Activated CD8-positive, alpha-beta T cell treated with anti-CD3 and anti-CD28 coated beads for 36 hours (primary cell): Measurements from ENCODE around the gene ATP5F1B. TPM values are rescaled to one million over a fixed set of nuclear protein-coding genes. Genes with fewer than 3 reads are reported as not detected.

Experiments
- ATAC-seq: fragments of 200-7000 bp; cut with Tn5 transposase; one replicate; pipeline ENCODE4 v1.10.0; 2021; ENCODE audit warnings: mild to moderate bottlenecking, moderate library complexity
- CTCF ChIA-PET: fragments of 350-600 bp; sonication (Branson Sonifier 250); formaldehyde crosslinking; loops from one replicate; lab custom pipeline; 2021; ENCODE audit warnings: antibody characterized with exemption; lab: Charles Lee
- POLR2A ChIA-PET: fragments of 350-600 bp; sonication (Branson Sonifier 250); formaldehyde crosslinking; loops from one replicate; lab custom pipeline; 2021; ENCODE audit warnings: antibody characterized with exemption; lab: Charles Lee
- DNase-seq: peaks from one replicate; pipeline ENCODE4 v3.0.0-alpha.2; 2020
- H3K27ac Mint-ChIP-seq: one replicate; pipeline ENCODE4 v1.8.0; 2021; ENCODE audit warnings: mild to moderate bottlenecking, mixed read lengths
- H3K27me3 Mint-ChIP-seq: one replicate; pipeline ENCODE4 v1.8.0; 2021; ENCODE audit warnings: mixed read lengths
- H3K36me3 Mint-ChIP-seq: one replicate; pipeline ENCODE4 v1.8.0; 2021; ENCODE audit warnings: low read depth, mixed read lengths
- H3K4me1 Mint-ChIP-seq: one replicate; pipeline ENCODE4 v1.8.0; 2021; ENCODE audit warnings: low read depth, mixed read lengths
- H3K4me3 Mint-ChIP-seq: one replicate; pipeline ENCODE4 v1.8.0; 2021; ENCODE audit warnings: mild to moderate bottlenecking, moderate library complexity, mixed read lengths
- H3K9me3 Mint-ChIP-seq: one replicate; pipeline ENCODE4 v1.8.0; 2021; ENCODE audit warnings: mixed read lengths
- CTCF ChIP-seq: fragments of 200-600 bp; IDR thresholded peaks from one replicate; pipeline ENCODE4 v1.8.0; 2022; ENCODE audit warnings: antibody characterized with exemption, mild to moderate bottlenecking
- intact Hi-C: fragments of 100-400 bp; cut with micrococcal nuclease; formaldehyde crosslinking; loops from one replicate; pipeline ENCODE4 v1.10.0; 2022
- total RNA-seq, 2 experiments: library from RNA; stranded (reverse); gene quantifications; one replicate each; pipeline ENCODE4 v1.2.3, GENCODE V29; 2021

The ATP5F1B gene
- total RNA-seq, 2 experiments from 2014 or later, result 859 to 869 TPM

GRCh38 chr12:56631790-56632700 is 13.7 kb downstream of the ATP5F1B start:
- POLR2A ChIA-PET, result interaction anchor here (0.5 to 9.6 kb wide), 5 partner anchors 11 to 394 kb away, joined by 3 to 95 read pairs (median 3); partner anchors contain the start of genes ATP5F1B and PTGES3

GRCh38 chr12:56630180-56630632 is 15.6 kb downstream of the ATP5F1B start, which contains the start of gene BAZ2A:
TSS of gene BAZ2A (minus strand) at chr12:56630326. CDS start at chr12:56617530, 12,796 bp downstream.
- TF ChIP-seq CTCF, result no peak
- POLR2A ChIA-PET, result interaction anchor here (0.5 to 9.6 kb wide), 12 partner anchors 11 to 1126 kb away, joined by 3 to 95 read pairs (median 4); partner anchors contain the start of genes APOF, ATP5F1B, IL23A and NEMP1
- H3K4me3 Mint-ChIP-seq, result peak within 1 kb of the TSS; percentile 92

More at GRCh38 chr12:56631790-56632700, 13.7 kb downstream of the ATP5F1B start:
- intact Hi-C loops, result loop anchor here (10.0 kb wide), 1 partner anchor 363 kb away; a partner anchor contains a TSS
- Mint-ChIP-seq H3K27ac (peak overlapping the region; percentile 85), H3K36me3 (peaks cover 7% of the 10 kb centered on the region), H3K4me3 (peak overlapping the region; percentile 39), H3K27me3 (no peaks in the 10 kb centered on the region), H3K9me3 (no peaks in the 10 kb centered on the region), H3K4me1 (peaks cover 59% of the 10 kb centered on the region)
- CTCF ChIA-PET, result interaction anchor here (1.0 kb wide), 1 partner anchor 31 kb away, joined by 3 read pairs; no protein-coding TSS in a partner anchor
- peak; percentile 76 for DNase-seq
- TF ChIP-seq CTCF, result no peak
- no peak for ATAC-seq

GRCh38 chr12:56629459-56630179 is 16.2 kb downstream of the ATP5F1B start:
- H3K4me1 Mint-ChIP-seq, result peaks cover 70% of the 10 kb centered on the region
- no peaks in the 10 kb centered on the region for H3K9me3 Mint-ChIP-seq
- CTCF ChIA-PET, result interaction anchor here (1.0 to 2.4 kb wide), 9 partner anchors 35 to 847 kb away, joined by 3 to 9 read pairs (median 4); partner anchors contain the start of gene RBMS2
- peaks cover 20% of the 10 kb centered on the region for H3K36me3 Mint-ChIP-seq
- ATAC-seq (peak; percentile 21), DNase-seq (peak; percentile 65)
- no peak for TF ChIP-seq CTCF
- POLR2A ChIA-PET, result interaction anchor here (0.5 to 9.6 kb wide), 25 partner anchors 11 to 1127 kb away, joined by 3 to 95 read pairs (median 4); partner anchors contain the start of genes APOF, ATP5F1B, IL23A and NACA
- no peaks in the 10 kb centered on the region for H3K27me3 Mint-ChIP-seq
- H3K4me3 Mint-ChIP-seq, result peak overlapping the region; percentile 92
- intact Hi-C loops, result loop anchor here (10.0 kb wide), 1 partner anchor 365 kb away; a partner anchor contains a TSS
- peak overlapping the region; percentile 85 for H3K27ac Mint-ChIP-seq

More at GRCh38 chr12:56630180-56630632, 15.6 kb downstream of the ATP5F1B start, which contains the start of gene BAZ2A:
- Mint-ChIP-seq H3K36me3 (peaks cover 19% of the 10 kb centered on the region), H3K27me3 (no peaks in the 10 kb centered on the region), H3K4me1 (peaks cover 68% of the 10 kb centered on the region), H3K9me3 (no peaks in the 10 kb centered on the region), H3K27ac (peak within 1 kb of the TSS; percentile 85)
- CTCF ChIA-PET, result interaction anchor here (1.0 to 2.4 kb wide), 4 partner anchors 35 to 116 kb away, joined by 3 to 9 read pairs (median 4); partner anchors contain the start of gene RBMS2
- peak; percentile 95 for DNase-seq
- intact Hi-C loops, result loop anchor here (10.0 kb wide), 1 partner anchor 365 kb away; a partner anchor contains a TSS
- peak; percentile 70 for ATAC-seq

GRCh38 chr12:56628671-56629458 is 16.9 kb downstream of the ATP5F1B start:
- Mint-ChIP-seq H3K36me3 (peaks cover 28% of the 10 kb centered on the region), H3K9me3 (no peaks in the 10 kb centered on the region), H3K27ac (peak overlapping the region; percentile 85), H3K4me1 (peaks cover 72% of the 10 kb centered on the region), H3K4me3 (peak overlapping the region; percentile 92), H3K27me3 (no peaks in the 10 kb centered on the region)
- no peak for TF ChIP-seq CTCF
- no peak for ATAC-seq
- intact Hi-C loops, result loop anchor here (1.0 kb wide), 1 partner anchor 7 kb away; no protein-coding TSS in a partner anchor
- ChIA-PET CTCF (interaction anchor here (0.6 to 2.4 kb wide), 10 partner anchors 8 to 848 kb away, joined by 3 to 10 read pairs (median 4); partner anchors contain the start of gene RBMS2), POLR2A (interaction anchor here (0.6 to 9.6 kb wide), 25 partner anchors 8 to 512 kb away, joined by 3 to 95 read pairs (median 4); partner anchors contain the start of genes ATP5F1B, NACA, NEMP1 and PTGES3)
- peak; percentile 83 for DNase-seq
